ENCODE data around the gene NYAP1. TPM values are rescaled to one million over a fixed set of nuclear protein-coding genes. Genes with fewer than 3 reads are reported as not detected.
"Not testable (repeated sequence)": the region's sequence is repeated elsewhere in the genome, so short reads cannot be mapped to it uniquely, and the experiment has no call there.

Gene NYAP1
- total RNA-seq, 3 donors from 2014 or later: 0.48 to 0.66 (median 0.59) TPM

GRCh38 chr7:100538348-100538653 lies 54.6 kb downstream of the NYAP1 start:
- H3K27ac ChIP-seq: peak overlapping the region; percentile 57 to 87

GRCh38 chr7:100538654-100539435 lies 55.1 kb downstream of the NYAP1 start, which contains the start of gene AGFG2:
AGFG2 (plus strand) TSS chr7:100539203; CDS start chr7:100539347, 144 bp downstream.
- TF ChIP-seq POLR2A (IDR thresholded peaks at IDR 0.05) (peak; percentile 60), POLR2AphosphoS5 (IDR thresholded peaks at IDR 0.05) (peak in 2 of 3 donors; percentile 46 to 47), CTCF (IDR thresholded peaks at IDR 0.05) (no peak)
- no peaks in the 10 kb centered on the region for H3K9me3 ChIP-seq
- peak; percentile 100 for DNase-seq (ENCODE audit: low spot score in 2 of 2)
- intact Hi-C loops (cut with DNase I; ENCODE audit: low total_unique reads): no loop called here
- no peaks in the 10 kb centered on the region for H3K36me3 ChIP-seq
- H3K4me1 ChIP-seq: peaks cover 3% of the 10 kb centered on the region in 2 donors
- H3K27me3 ChIP-seq: no peaks in the 10 kb centered on the region
- peak within 1 kb of the TSS; percentile 65 to 94 (median 90) for H3K4me3 ChIP-seq
- H3K27ac ChIP-seq: peak within 1 kb of the TSS; percentile 70 to 87

More at GRCh38 chr7:100538348-100538653, 54.6 kb downstream of the NYAP1 start:
- TF ChIP-seq POLR2AphosphoS5 (IDR thresholded peaks at IDR 0.05) (no peak), CTCF (IDR thresholded peaks at IDR 0.05) (no peak), POLR2A (IDR thresholded peaks at IDR 0.05) (no peak)
- Histone ChIP-seq H3K4me3 (peak overlapping the region; percentile 22 to 94 (median 90)), H3K27me3 (no peaks in the 10 kb centered on the region), H3K4me1 (peaks cover 0 to 3% of the 10 kb centered on the region in 2 donors), H3K36me3 (no peaks in the 10 kb centered on the region), H3K9me3 (no peaks in the 10 kb centered on the region)
- no peak for DNase-seq (ENCODE audit: low spot score in 2 of 2)
- intact Hi-C loops (cut with DNase I; ENCODE audit: low total_unique reads): no loop called here

DNA sequence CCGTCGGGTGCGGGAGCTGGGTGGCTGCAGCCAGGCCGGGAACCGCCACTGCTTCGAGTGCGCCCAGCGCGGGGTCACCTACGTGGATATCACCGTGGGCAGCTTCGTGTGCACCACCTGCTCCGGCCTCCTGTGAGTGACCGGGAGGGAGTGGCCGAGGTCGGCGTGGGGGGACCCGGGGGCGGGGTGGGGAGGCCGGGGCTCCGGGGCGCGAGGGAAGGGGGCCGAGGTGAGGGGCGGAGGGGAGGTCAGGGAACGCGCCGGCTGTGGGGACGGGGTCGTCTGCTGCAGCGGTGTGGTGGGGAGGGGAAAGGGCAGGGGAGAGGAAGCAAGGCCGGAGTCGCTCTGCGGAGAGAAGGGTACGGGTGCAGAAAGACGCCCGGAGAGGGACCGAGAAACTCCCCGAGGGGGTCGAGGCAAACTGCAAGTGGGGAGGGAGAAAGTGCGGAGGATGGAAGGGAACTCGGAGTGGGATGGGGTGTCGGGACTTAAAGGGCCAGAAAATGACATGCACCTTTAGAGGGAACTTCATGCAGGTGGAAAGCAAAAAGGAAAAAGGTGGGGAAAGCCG lies 55.8 kb downstream of the NYAP1 start:
- DNase-seq (ENCODE audit: low spot score in 2 of 2): peak in 1 of 2 donors; percentile 54
- H3K27ac ChIP-seq: peak overlapping the region; percentile 70 to 87

DNA sequence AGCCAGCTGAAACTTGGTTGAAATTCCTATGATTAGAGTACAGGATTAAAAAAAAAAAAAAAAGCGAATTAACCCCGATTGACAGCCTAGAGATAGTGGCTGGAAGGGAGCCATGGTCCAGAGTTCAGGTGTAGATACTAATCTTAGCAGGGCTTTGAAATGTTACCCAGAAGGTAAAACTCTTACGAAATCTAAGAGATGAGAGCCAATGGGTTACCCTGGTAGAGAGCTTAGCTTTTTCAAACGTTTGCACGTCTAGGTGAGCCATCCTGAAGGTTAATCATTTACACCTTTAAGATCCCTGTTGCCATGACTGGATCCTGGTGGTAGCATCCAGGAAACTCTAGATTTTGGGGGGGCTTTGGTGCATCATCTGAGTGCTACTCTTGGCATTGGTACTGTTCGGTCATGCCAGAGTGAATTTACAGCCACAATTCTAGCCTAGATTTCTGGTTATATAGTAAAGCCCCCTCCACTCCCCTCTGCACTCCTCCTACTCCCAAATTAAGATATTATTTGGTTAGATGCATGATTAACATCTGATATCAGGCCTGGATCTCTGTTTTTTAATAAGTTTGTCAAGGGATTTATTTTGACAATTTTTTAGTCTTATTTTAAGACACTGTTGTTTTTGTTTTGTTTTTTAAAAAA lies 56.5 kb downstream of the NYAP1 start:
- Histone ChIP-seq H3K27me3 (no peaks in the 10 kb centered on the region), H3K4me3 (peak overlapping the region; percentile 65 to 94 (median 90)), H3K4me1 (peaks cover 3 to 14% of the 10 kb centered on the region in 2 donors), H3K36me3 (no peaks in the 10 kb centered on the region), H3K27ac (no peak overlapping the region), H3K9me3 (no peaks in the 10 kb centered on the region)
- intact Hi-C loops (cut with DNase I; ENCODE audit: low total_unique reads): no loop called here
- TF ChIP-seq CTCF (IDR thresholded peaks at IDR 0.05): no peak
- no peak for DNase-seq (ENCODE audit: low spot score in 2 of 2)

More for the DNA sequence above, 55.8 kb downstream of the NYAP1 start:
- H3K27me3 ChIP-seq: no peaks in the 10 kb centered on the region
- H3K4me1 ChIP-seq: peaks cover 3 to 10% of the 10 kb centered on the region in 2 donors
- peak overlapping the region; percentile 65 to 94 (median 90) for H3K4me3 ChIP-seq
- no peak for TF ChIP-seq CTCF (IDR thresholded peaks at IDR 0.05)
- TF ChIP-seq POLR2AphosphoS5 (IDR thresholded peaks at IDR 0.05): no peak
- TF ChIP-seq POLR2A (IDR thresholded peaks at IDR 0.05): no peak
- intact Hi-C loops (cut with DNase I; ENCODE audit: low total_unique reads): no loop called here
- H3K9me3 ChIP-seq: no peaks in the 10 kb centered on the region
- H3K36me3 ChIP-seq: no peaks in the 10 kb centered on the region

GRCh38 chr7:100541309-100541708 lies 57.6 kb downstream of the NYAP1 start:
- H3K9me3 ChIP-seq; H3K4me3 ChIP-seq; H3K27me3 ChIP-seq; DNase-seq (ENCODE audit: low spot score in 2 of 2); intact Hi-C loops (cut with DNase I; ENCODE audit: low total_unique reads); H3K27ac ChIP-seq; H3K36me3 ChIP-seq: not testable (repeated sequence)
- H3K4me1 ChIP-seq: peaks cover 12 to 25% of the 10 kb centered on the region in 2 donors

Measured in breast epithelium (tissue), 4 donors.